GM21576 (cell line): ENCODE measurements around the gene MGAT3.
"Not testable (repeated sequence)": the region's sequence is repeated elsewhere in the genome, so short reads cannot be mapped to it uniquely, and the experiment has no call there.

Source experiments
- ATAC-seq: cut with Tn5 transposase; IDR thresholded peaks from one replicate; pipeline ENCODE4 v1.9.1; 2021; ENCODE audit warnings: mild to moderate bottlenecking, moderate library complexity; ENCODE audit not compliant: unreplicated experiment

MGAT3 gene

GRCh38 chr22:39488563-39489083 lies 31.8 kb downstream of the MGAT3 start:
- no peak for ATAC-seq

- no peak for ATAC-seq
Observed at GRCh38 chr22:39489094-39490068, 32.6 kb downstream of the MGAT3 start.

DNA sequence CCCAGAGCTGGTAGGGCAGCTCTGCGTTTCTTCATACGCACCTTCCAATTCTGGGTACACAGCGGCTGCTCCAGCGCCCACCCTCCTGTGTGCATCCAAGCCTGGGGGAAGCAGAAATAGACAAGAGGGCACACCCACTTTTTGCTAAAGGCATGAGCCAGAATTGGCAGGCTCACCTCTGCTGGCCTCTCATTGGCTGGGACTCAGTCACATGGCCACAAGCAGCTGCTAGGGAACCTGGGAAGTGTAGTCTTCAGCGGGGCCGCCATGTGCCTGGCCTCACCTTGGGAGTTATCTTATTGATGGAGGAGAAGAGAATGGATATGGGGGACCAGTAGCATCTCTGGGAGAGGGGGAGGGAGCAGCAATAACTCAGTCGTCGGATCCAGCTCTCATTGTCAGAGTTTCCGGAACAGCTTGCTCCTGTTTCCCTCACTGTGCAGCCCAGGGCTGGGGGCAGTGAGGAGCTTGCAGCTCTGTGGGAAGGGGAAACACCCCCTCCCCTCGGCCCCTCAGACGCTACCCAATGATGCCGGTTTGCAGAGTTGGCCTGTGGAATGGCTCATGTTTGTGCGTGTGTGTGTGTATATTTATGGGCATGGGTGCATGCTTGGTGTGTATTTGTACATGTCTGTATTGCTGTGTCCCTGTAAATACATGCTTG lies 33.5 kb downstream of the MGAT3 start:
- peak; percentile 55 for ATAC-seq

DNA sequence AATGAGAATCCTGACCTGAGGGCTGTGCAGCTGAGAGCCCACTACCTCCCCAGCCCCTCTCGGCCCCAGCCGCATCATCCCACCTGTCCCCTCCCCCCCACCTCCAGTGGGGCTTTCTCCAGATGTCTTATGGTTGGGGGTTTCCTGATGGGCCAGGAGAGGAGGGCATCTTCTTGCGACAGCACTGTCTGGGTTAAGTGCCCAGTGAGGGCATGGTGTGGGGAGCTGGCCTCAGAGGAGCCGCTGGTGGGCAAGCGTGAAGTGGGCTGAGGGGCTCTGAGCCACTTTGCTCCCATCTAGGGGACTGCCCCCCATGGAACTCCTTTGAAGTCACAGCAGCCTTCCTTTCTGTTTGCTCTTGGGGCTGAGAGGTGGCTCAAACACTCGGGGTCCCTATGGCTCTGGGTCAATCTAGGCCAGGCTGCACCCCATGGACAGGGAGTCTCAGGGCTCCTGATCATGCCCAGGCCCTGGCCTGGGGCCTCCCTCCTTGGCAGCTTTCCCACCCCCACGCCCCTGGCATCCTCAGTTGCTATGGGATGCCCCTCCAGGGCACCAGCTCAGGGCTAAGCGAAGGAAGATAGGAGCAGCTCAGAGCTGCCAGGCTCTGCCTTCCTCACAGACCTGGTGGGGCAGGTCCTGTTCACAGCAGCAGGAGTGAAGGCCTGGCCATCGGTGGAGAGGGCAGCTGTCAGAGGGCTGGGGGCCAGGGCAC lies 34.3 kb downstream of the MGAT3 start:
- no peak for ATAC-seq

DNA sequence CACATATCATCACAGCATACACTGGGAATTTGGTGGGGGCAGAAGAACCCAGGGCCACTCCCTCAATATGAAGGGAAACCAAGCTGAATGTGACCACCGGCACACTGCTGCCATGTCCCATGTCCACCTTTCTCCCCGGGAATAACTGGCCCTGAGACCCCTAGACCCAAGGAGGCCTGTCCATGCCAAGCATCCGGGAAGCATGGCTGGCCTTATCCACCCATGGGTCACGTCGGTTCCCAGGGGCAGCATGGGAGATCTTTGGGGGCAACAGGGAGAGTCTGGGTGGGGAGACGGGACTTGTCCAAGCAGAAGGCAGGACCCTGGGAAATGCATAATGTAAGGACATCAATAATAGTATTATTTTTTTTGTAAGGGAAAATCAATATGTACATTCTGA lies 34.9 kb downstream of the MGAT3 start:
- no peak for ATAC-seq

DNA sequence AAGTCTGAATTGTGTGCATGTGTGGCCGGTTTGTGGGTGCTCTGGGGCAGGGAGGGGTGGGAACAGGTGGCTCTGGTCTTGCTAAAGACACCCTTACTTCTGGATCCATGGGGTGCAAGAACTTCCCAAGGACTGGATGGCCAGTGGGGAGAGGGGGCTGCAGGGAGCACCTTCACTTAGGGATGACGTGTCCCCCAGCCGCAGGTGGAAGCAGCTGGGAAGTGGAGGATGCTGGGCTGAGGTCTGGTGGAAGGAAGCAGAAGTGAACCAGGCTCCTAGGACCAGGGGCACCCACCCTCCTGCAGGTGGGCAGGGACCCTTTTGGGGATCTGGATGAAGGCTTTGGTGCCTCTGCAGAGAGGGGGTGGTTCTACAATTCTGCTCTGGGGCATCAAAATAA lies 35.4 kb downstream of the MGAT3 start:
- no peak for ATAC-seq

- no peak for ATAC-seq
Observed at GRCh38 chr22:39493759-39494158, 36.9 kb downstream of the MGAT3 start.

- ATAC-seq: no peak
Observed at GRCh38 chr22:39494471-39495120, 37.8 kb downstream of the MGAT3 start.

- no peak for ATAC-seq
Observed at GRCh38 chr22:39496131-39496838, 39.5 kb downstream of the MGAT3 start.

GRCh38 chr22:39497429-39497828 lies 40.6 kb downstream of the MGAT3 start:
- no peak for ATAC-seq

GRCh38 chr22:39498368-39498767 lies 41.6 kb downstream of the MGAT3 start:
- ATAC-seq: no peak

GRCh38 chr22:39498802-39499201 lies 42.0 kb downstream of the MGAT3 start:
- no peak for ATAC-seq

DNA sequence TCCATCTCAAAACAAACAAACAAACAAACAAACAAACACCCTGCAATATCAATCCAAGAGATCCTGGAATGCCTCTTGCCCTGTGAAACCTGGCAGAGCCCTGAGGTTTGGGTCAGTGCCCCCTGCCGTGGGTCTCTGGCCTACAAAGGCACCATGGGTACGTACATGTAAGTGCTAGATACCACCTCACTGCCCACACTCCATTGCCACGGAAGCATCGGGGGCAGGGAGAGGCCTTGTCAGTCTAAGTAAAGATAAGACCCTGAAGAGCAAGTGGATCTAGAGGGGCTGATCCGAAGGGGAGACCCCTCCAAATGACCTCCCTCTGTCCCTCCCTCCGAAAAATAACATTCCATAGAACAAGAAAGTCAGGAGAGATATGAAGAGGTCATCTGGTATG lies 43.3 kb downstream of the MGAT3 start:
- no peak for ATAC-seq

GRCh38 chr22:39501644-39502108 lies 44.9 kb downstream of the MGAT3 start:
- no peak for ATAC-seq

DNA sequence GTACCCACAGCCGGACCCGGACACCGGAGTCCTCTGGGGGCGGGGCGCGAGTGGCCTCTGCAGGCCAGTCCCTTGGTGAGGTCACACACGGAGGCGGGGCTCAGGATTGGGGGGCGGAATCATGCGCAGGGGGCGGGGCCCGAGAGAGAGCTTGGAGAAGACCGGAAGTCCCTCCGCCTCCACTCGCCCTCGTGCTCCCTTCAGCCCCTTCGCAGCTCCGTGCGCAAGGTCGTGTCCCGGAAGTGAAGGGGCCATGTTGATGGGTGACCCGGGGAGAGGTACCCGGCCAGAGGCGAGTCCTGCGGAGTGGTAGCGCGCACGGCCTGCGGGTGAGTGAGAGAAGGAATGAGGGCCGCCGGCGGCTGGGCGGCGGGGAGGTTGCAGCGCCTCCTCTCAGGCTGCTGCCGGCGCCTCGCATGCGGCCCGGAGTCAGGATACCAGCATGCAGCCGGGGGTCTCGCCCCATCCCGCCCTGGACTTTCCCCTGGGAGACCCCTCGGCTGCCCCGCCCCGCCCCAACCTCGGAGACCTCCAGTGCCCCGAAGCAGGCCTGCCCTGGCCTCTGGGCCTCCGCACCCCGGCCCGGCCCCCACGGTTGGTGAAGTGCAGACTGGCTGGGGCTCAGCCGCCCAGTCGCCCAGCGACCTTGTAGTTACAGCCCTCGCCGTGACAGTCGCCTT lies 45.4 kb downstream of the MGAT3 start, which contains the start of gene MIEF1:
Gene MIEF1, plus strand, starts transcription at position 182 of the 680 bp plus-strand sequence. CDS start 9,005 bp downstream, outside the sequence.
- peak; percentile 75 for ATAC-seq

DNA sequence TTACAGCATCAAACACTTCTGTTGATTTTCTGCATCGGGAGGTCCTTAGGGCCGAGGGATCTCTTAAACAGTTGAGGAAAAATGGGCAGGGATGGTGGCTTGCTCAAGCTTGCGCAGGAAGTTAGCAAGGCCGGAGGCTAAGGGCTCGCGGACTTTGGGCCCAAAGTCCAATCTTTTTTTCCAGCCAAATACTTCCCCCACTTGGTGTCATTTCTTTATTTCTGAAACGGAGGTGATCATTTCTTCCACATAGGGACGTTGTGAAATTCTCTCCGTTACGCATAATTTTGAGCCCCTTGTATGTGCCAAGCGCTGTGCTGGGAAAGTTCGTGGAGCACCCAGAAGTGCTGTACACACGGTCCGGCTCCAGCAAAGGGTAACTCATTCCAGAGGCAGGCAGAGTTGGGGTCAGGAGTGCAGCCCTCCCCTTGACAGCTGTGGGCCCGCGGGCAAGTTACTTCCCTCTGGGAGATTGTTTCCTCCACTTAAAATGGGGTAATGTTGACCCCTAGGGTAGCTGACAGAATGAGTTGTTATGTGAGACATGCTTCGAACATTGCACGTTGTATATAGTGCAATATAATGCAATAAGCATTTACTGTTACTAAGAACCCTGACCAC lies 46.1 kb downstream of the MGAT3 start:
- ATAC-seq: no peak

DNA sequence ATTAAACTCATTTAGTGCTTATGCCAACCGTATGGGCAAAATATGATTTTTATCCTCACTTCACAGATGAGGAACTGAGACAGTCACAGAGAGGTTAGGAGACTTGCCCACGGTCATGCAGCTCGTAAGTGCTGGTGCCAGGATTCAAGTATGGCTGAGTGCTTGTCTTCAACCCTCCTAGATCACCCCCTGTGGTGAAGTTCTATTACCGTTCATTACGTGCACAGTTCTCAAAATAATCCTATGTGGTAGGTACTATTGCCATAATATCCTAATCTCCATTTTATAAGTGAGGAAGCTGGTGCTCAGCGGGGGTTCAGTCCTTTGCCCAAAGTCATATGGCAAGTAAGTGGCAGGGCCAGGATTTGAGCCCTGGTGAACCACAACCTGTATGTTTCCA lies 46.8 kb downstream of the MGAT3 start:
- ATAC-seq: no peak

DNA sequence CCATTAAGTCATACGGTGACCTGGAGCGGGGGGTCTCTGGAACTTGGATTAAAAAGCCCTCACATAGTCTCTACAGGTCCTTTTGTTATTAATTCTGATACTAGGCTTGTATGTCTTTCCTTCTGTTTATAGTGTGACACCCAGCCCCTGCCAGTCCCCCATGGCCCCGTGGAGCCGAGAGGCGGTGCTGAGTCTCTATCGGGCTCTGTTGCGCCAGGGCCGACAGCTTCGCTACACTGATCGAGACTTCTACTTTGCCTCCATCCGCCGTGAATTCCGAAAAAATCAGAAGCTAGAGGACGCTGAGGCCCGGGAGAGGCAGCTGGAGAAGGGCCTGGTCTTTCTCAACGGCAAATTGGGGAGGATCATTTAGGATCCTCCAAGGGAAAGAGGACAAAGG lies 47.3 kb downstream of the MGAT3 start:
- ATAC-seq: no peak

GRCh38 chr22:39507021-39507420 lies 50.2 kb downstream of the MGAT3 start:
- ATAC-seq: not testable (repeated sequence)
